Head of caudate nucleus (tissue), 42 donors: Measurements from ENCODE around the gene KCNA3.

Source experiments
- DNase-seq, 42 donors: peaks; one replicate each; pipeline versions ENCODE4 v3.0.0 to v3.0.0-alpha.2; 2020 to 2021; ENCODE audit warnings: mixed read lengths in 7 of 42
- intact Hi-C: fragments of 100-400 bp; cut with DNase I; formaldehyde crosslinking; loops from one replicate; pipeline ENCODE4 v1.15.0; 2022

The KCNA3 gene

GRCh38 chr1:110628323-110629105 is 46.2 kb downstream of the KCNA3 start:
- no peak for DNase-seq
- intact Hi-C loops: loop anchor here (5.0 kb wide), 1 partner anchor 139 kb away; no protein-coding TSS in a partner anchor

GRCh38 chr1:110627764-110628163 is 47.0 kb downstream of the KCNA3 start:
- no peak for DNase-seq
- intact Hi-C loops: loop anchor here (5.0 kb wide), 1 partner anchor 140 kb away; no protein-coding TSS in a partner anchor

- intact Hi-C loops: loop anchor here (5.0 kb wide), 1 partner anchor 140 kb away; no protein-coding TSS in a partner anchor
- DNase-seq: no peak
These were observed 47.9 kb downstream of the KCNA3 start for GRCh38 chr1:110626889-110627288.
